HCT116 (cell line): ENCODE measurements around the gene GDF10.

Experiments
- CEBPB ChIP-seq: IDR thresholded peaks from 2 replicates; pipeline ENCODE4 v1.6.1; 2012; ENCODE audit warnings: low read depth
- ELF1 ChIP-seq: IDR thresholded peaks from 2 replicates; pipeline ENCODE4 v1.6.1; 2012; ENCODE audit warnings: low read depth, borderline replicate concordance
- EZH2phosphoT487 ChIP-seq: fragments of 200-600 bp; IDR thresholded peaks from 2 replicates; pipeline ENCODE4 v1.6.1; 2018; ENCODE audit warnings: antibody characterized with exemption, borderline replicate concordance
- JUND ChIP-seq: IDR thresholded peaks from 2 replicates; pipeline ENCODE4 v1.6.1; 2012
- POLR2A ChIP-seq: IDR thresholded peaks from 2 replicates; pipeline ENCODE4 v1.7.0; 2011; ENCODE audit warnings: borderline replicate concordance; ENCODE audit not compliant: insufficient read depth, insufficient read length; ENCODE audit errors: extremely low read depth
- POLR2AphosphoS5 ChIP-seq: IDR thresholded peaks from 2 replicates; pipeline ENCODE4 v1.6.1; 2011; ENCODE audit warnings: mild to moderate bottlenecking, low read depth, low read length, moderate library complexity
- RAD21 ChIP-seq: IDR thresholded peaks from 2 replicates; pipeline ENCODE4 v1.6.1; 2012; ENCODE audit warnings: low read depth, mild to moderate bottlenecking
- TCF7L2 ChIP-seq: IDR thresholded peaks from 2 replicates; pipeline ENCODE4 v1.7.0; 2011; ENCODE audit warnings: borderline replicate concordance, inconsistent platforms; ENCODE audit not compliant: insufficient read depth, insufficient read length; ENCODE audit errors: extremely low read depth
- TF ChIP-seq, protein P1 (sequence below): IDR thresholded peaks from 2 replicates; pipeline ENCODE4 v1.6.1; 2012
- TF ChIP-seq, protein P2 (sequence below), 3 experiments: fragments of 200-600 bp in 1 of 3; sonication (generic) in 1 of 3; IDR thresholded peaks in 2 of 3; conservative IDR thresholded peaks in 1 of 3; 2 replicates each; pipeline ENCODE4 v1.5.1; 2012 to 2017; ENCODE audit warnings: low read depth in 2 of 3, low read length in 2 of 3, antibody characterized with exemption in 1 of 3, borderline replicate concordance in 1 of 3, control low read depth in 1 of 3, mild to moderate bottlenecking in 1 of 3, mixed read lengths in 1 of 3, mixed run types in 1 of 3, moderate library complexity in 1 of 3; ENCODE audit not compliant: insufficient read depth in 1 of 3
- TF ChIP-seq, protein P3 (sequence below): IDR thresholded peaks from 2 replicates; pipeline ENCODE4 v1.6.1; 2011; ENCODE audit warnings: mild to moderate bottlenecking, low read length, moderate library complexity; ENCODE audit not compliant: insufficient replicate concordance; ENCODE audit errors: extremely low read depth
- TF ChIP-seq, protein P4 (sequence below): IDR thresholded peaks from 2 replicates; pipeline ENCODE4 v1.6.1; 2012; ENCODE audit warnings: low read depth

DNA sequence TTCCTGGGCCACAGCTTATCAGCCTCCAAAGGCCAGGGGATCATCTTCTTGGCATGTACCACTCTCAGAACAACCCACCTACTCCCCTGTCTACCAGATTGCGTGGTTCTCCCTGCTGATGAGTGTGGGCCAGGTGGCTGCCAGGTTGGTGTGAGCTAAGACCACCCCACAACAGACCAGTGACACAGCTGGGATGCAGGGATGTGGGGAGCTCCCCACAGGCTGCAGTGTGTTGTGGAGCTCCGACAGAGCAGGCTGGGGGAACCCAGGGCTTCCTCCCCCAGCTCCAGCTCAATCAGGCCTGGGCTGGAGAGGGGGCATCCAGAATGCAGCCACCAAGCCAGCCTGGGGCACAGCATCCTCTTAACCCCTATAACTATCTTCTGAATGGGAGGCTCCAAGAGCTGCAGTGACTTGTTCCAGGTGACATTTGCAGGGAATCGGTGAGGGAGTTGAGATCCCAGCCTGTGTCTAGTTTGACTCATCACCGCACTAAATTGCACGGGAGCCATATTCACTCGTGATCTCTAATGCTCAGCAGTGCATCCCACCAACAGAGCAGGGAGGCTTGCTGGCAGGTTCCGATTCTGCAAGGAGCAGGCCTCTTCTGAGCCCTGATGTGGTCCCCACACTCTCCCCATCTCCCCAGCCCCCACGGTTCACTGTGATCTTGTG lies 21.7 kb downstream of the GDF10 start:
- TF ChIP-seq, protein P1, sequence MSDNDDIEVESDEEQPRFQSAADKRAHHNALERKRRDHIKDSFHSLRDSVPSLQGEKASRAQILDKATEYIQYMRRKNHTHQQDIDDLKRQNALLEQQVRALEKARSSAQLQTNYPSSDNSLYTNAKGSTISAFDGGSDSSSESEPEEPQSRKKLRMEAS, result no peak
- TF ChIP-seq, protein P2, sequence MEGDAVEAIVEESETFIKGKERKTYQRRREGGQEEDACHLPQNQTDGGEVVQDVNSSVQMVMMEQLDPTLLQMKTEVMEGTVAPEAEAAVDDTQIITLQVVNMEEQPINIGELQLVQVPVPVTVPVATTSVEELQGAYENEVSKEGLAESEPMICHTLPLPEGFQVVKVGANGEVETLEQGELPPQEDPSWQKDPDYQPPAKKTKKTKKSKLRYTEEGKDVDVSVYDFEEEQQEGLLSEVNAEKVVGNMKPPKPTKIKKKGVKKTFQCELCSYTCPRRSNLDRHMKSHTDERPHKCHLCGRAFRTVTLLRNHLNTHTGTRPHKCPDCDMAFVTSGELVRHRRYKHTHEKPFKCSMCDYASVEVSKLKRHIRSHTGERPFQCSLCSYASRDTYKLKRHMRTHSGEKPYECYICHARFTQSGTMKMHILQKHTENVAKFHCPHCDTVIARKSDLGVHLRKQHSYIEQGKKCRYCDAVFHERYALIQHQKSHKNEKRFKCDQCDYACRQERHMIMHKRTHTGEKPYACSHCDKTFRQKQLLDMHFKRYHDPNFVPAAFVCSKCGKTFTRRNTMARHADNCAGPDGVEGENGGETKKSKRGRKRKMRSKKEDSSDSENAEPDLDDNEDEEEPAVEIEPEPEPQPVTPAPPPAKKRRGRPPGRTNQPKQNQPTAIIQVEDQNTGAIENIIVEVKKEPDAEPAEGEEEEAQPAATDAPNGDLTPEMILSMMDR (IDR thresholded peaks at IDR 0.05 in 2 of 3, conservative IDR thresholded peaks at IDR 0.05 in 1 of 3; ENCODE audit: borderline replicate concordance in 1 of 3, insufficient read depth in 1 of 3, low read depth in 2 of 3, low read length in 2 of 3), result no peak
- no peak for TF ChIP-seq POLR2A
- TF ChIP-seq TCF7L2, result no peak
- no peak for TF ChIP-seq POLR2AphosphoS5
- TF ChIP-seq RAD21, result no peak
- no peak for TF ChIP-seq EZH2phosphoT487
- no peak for TF ChIP-seq JUND
- TF ChIP-seq CEBPB, result no peak
- TF ChIP-seq, protein P3, sequence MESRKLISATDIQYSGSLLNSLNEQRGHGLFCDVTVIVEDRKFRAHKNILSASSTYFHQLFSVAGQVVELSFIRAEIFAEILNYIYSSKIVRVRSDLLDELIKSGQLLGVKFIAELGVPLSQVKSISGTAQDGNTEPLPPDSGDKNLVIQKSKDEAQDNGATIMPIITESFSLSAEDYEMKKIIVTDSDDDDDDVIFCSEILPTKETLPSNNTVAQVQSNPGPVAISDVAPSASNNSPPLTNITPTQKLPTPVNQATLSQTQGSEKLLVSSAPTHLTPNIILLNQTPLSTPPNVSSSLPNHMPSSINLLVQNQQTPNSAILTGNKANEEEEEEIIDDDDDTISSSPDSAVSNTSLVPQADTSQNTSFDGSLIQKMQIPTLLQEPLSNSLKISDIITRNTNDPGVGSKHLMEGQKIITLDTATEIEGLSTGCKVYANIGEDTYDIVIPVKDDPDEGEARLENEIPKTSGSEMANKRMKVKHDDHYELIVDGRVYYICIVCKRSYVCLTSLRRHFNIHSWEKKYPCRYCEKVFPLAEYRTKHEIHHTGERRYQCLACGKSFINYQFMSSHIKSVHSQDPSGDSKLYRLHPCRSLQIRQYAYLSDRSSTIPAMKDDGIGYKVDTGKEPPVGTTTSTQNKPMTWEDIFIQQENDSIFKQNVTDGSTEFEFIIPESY, result no peak
- TF ChIP-seq ELF1, result no peak
- TF ChIP-seq, protein P4, sequence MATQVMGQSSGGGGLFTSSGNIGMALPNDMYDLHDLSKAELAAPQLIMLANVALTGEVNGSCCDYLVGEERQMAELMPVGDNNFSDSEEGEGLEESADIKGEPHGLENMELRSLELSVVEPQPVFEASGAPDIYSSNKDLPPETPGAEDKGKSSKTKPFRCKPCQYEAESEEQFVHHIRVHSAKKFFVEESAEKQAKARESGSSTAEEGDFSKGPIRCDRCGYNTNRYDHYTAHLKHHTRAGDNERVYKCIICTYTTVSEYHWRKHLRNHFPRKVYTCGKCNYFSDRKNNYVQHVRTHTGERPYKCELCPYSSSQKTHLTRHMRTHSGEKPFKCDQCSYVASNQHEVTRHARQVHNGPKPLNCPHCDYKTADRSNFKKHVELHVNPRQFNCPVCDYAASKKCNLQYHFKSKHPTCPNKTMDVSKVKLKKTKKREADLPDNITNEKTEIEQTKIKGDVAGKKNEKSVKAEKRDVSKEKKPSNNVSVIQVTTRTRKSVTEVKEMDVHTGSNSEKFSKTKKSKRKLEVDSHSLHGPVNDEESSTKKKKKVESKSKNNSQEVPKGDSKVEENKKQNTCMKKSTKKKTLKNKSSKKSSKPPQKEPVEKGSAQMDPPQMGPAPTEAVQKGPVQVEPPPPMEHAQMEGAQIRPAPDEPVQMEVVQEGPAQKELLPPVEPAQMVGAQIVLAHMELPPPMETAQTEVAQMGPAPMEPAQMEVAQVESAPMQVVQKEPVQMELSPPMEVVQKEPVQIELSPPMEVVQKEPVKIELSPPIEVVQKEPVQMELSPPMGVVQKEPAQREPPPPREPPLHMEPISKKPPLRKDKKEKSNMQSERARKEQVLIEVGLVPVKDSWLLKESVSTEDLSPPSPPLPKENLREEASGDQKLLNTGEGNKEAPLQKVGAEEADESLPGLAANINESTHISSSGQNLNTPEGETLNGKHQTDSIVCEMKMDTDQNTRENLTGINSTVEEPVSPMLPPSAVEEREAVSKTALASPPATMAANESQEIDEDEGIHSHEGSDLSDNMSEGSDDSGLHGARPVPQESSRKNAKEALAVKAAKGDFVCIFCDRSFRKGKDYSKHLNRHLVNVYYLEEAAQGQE, result no peak
